Esophagus (tissue), 2 donors: ENCODE data around the gene ORAI1. TPM values are rescaled to one million over a fixed set of nuclear protein-coding genes. Genes with fewer than 3 reads are reported as not detected.
"Not testable (repeated sequence)": the region's sequence is repeated elsewhere in the genome, so short reads cannot be mapped to it uniquely, and the experiment has no call there.

Experiments
- H3K27ac ChIP-seq, 2 donors: one replicate each; pipeline ENCODE4 v1.5.1; 2013; ENCODE audit warnings: low read depth in 2 of 2, mild to moderate bottlenecking in 2 of 2, inconsistent platforms in 1 of 2, low read length in 1 of 2, moderate library complexity in 1 of 2
- H3K27me3 ChIP-seq, 2 donors: one replicate each; pipeline ENCODE4 v1.6.1; 2013; ENCODE audit warnings: low read length in 2 of 2, control low read depth in 1 of 2, mild to moderate bottlenecking in 1 of 2; ENCODE audit not compliant: insufficient read depth in 2 of 2, control insufficient read depth in 1 of 2
- H3K36me3 ChIP-seq, 2 donors: one replicate each; pipeline ENCODE4 v1.6.1; 2013; ENCODE audit warnings: low read length in 1 of 2; ENCODE audit not compliant: control insufficient read depth in 2 of 2, insufficient read depth in 2 of 2
- H3K4me1 ChIP-seq, 2 donors: one replicate each; pipeline ENCODE4 v1.6.1; 2013; ENCODE audit warnings: low read length in 1 of 2; ENCODE audit not compliant: control insufficient read depth in 2 of 2, insufficient read depth in 2 of 2
- H3K4me3 ChIP-seq, 2 donors: one replicate each; pipeline ENCODE4 v1.5.1; 2013; ENCODE audit warnings: low read length in 2 of 2, mild to moderate bottlenecking in 2 of 2, low read depth in 1 of 2, moderate library complexity in 1 of 2
- H3K9me3 ChIP-seq, 2 donors: one replicate each; pipeline ENCODE4 v1.6.1; 2013; ENCODE audit warnings: mild to moderate bottlenecking in 2 of 2, low read depth in 1 of 2, low read length in 1 of 2, moderate library complexity in 1 of 2; ENCODE audit not compliant: control insufficient read depth in 2 of 2, insufficient read depth in 1 of 2
- WGBS, 2 donors: extraction: QIAGEN DNeasy Blood & Tissue Kit; methylation state at CpG; one replicate each; pipeline ENCODE4 v1.1.7; 2013; 5-methylcytosine and 5-hydroxymethylcytosine counted together
- polyA plus RNA-seq, 2 donors: library from polyadenylated mRNA; stranded (reverse); fragments of 200-250 nt; gene quantifications; one replicate each; pipeline ENCODE4 v1.2.3, GENCODE V29; 2013
- donor health status: healthy with polysubstance abuse.
- donor health status: Bipolar disorder and iron deficiency.

The ORAI1 gene
- polyA plus RNA-seq, 2 donors: 2.4 to 9.5 TPM

DNA sequence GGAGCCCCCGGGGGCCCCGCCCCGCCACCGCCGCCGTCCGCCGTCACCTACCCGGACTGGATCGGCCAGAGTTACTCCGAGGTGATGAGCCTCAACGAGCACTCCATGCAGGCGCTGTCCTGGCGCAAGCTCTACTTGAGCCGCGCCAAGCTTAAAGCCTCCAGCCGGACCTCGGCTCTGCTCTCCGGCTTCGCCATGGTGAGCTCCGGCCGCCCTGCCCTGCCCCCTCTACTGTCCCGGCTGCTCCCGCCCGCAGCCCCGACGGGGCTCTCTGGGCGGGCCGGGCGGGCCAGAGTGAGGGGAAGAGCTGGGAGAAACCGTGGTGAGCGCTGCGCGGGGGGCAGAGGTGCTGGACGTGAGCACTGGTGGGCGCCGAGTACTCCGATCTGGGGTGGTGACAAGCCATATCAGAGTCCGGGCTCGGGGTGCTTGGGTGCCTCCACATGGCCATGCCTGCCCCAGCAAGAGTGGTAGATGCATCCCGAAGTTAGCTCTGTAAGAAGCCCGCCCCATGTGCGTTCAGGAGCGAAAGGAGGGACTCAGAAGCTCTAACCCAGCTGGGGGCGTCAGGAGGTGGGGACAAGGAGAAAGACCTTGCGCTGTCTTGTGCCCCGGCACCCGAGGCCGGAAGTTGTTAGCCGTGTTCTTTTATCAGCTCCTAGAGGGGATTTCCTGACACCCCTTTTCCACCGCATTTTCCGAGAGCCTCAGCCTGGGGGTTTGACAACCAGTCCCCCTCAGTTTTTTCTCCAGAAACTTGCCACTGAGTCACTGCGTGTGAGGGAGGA is 717 bp downstream of the ORAI1 start:
- Histone ChIP-seq H3K27me3 (no peaks in the 10 kb centered on the region), H3K9me3 (no peaks in the 10 kb centered on the region), H3K4me1 (peaks cover 5 to 16% of the 10 kb centered on the region in 2 donors), H3K4me3 (peak overlapping the region; percentile 73 to 75), H3K36me3 (no peaks in the 10 kb centered on the region), H3K27ac (peak overlapping the region; percentile 90 to 92)
- 0 to 1% methylated on average over 45 to 53 of the region's 53 CpGs for WGBS, 2 donors

- Histone ChIP-seq H3K36me3 (no peaks in the 10 kb centered on the region), H3K4me3 (peak overlapping the region; percentile 0 to 73), H3K27ac (peak overlapping the region; percentile 90 to 92), H3K4me1 (peaks cover 5 to 18% of the 10 kb centered on the region in 2 donors), H3K27me3 (no peaks in the 10 kb centered on the region), H3K9me3 (no peaks in the 10 kb centered on the region)
- WGBS, 2 donors: 32 to 33% methylated on average over 8 of the region's 8 CpGs
Observed at GRCh38 chr12:121628037-121628436, 1.7 kb downstream of the ORAI1 start.

- WGBS, 2 donors: 76 to 78% methylated on average over 5 of the region's 5 CpGs
- H3K27me3 ChIP-seq: no peaks in the 10 kb centered on the region
- no peaks in the 10 kb centered on the region for H3K36me3 ChIP-seq
- H3K9me3 ChIP-seq: no peaks in the 10 kb centered on the region
- H3K4me3 ChIP-seq: peak overlapping the region in 1 of 2 donors; percentile 73
- peak overlapping the region in 1 of 2 donors; percentile 27 for H3K27ac ChIP-seq
- peaks cover 5 to 20% of the 10 kb centered on the region in 2 donors for H3K4me1 ChIP-seq
Observed at GRCh38 chr12:121628536-121628935, 2.2 kb downstream of the ORAI1 start.

DNA sequence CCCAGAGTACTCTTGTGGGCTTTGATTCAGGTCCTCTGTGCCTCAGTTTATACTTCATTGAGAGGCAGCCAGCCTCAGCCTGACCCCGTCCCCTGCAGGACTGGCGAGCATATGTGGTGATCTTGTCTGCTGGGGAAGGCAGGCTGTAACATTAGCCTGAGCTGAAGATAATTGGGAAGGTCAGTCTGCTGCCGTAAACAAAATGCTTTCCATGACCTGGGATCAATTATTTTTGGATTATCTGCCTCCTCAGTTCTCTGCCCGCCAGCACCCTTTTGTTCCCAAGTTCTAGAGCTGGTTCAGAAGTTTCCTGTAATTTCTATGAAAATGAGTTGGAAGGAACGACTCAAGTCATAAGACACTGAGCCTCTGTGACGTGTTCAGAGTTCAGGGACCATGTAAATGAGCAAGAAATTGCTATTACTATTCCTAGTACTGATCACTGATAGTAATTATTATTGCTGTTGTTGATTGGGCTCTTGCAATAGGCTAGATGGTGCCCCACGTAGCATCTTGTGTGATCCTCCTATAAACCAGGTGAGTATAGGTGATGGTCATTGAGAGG is 4.5 kb downstream of the ORAI1 start:
- WGBS, 2 donors: 79 to 84% methylated on average over 7 of the region's 7 CpGs
- no peak overlapping the region for H3K27ac ChIP-seq

DNA sequence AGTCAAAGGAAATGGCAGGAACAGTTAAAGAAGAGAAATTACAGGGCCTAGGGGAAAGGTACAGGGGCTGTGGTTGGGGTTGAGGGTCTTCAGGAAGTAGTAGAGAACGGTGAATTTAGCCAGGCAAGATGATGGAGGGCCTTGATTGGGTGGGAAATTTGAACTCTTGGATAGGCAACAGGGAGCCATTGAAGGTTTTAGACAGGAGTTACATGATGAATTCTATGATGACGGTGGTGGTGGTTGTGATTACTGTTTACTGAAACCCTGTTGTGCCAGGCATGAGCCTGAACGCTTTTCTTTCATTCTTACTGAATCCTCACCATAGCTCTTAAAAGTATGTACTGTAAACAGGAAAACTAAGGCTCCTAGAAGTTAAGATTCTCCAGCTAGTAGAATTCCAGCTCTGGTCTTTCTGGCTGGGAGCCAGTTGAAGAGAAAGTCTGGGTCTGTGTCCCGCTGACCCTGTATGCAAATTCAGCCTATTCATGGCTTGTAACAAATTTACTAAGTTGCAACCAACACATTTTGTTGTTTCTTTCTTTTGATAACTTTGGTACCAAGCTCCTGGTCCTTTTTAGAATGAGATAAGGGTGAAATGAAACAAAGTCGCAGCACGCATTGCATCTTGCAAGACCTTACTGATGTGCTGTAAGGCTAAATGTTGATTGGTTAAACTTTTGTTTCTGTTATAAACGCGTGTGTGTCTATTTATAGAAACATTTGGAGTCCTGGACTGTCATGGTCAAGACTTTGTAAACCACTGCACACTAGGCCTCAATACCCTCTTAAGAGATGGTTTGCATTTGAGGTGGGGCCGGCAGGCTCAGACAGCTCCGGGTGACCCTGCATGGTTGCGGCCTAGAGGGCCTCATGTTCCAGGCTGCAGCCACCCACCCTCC is 6.0 kb downstream of the ORAI1 start:
- 65 to 66% methylated on average over 11 of the region's 11 CpGs for WGBS, 2 donors
- Histone ChIP-seq H3K36me3 (no peaks in the 10 kb centered on the region), H3K27me3 (no peaks in the 10 kb centered on the region), H3K4me3 (no peak overlapping the region), H3K4me1 (peaks cover 5 to 16% of the 10 kb centered on the region in 2 donors), H3K27ac (no peak overlapping the region), H3K9me3 (no peaks in the 10 kb centered on the region)

More for the DNA sequence above, 4.5 kb downstream of the ORAI1 start:
- Histone ChIP-seq H3K36me3 (no peaks in the 10 kb centered on the region), H3K9me3 (no peaks in the 10 kb centered on the region), H3K4me3 (no peak overlapping the region), H3K4me1 (peaks cover 5 to 19% of the 10 kb centered on the region in 2 donors), H3K27me3 (no peaks in the 10 kb centered on the region)

GRCh38 chr12:121633833-121634196 is 7.5 kb downstream of the ORAI1 start:
- not testable (repeated sequence) for H3K36me3 ChIP-seq, H3K9me3 ChIP-seq, H3K27me3 ChIP-seq, H3K4me3 ChIP-seq, H3K27ac ChIP-seq
- WGBS, 2 donors: 87 to 91% methylated on average over 4 to 5 of the region's 11 CpGs
- peaks cover 5 to 12% of the 10 kb centered on the region in 2 donors for H3K4me1 ChIP-seq

- Histone ChIP-seq H3K36me3 (no peaks in the 10 kb centered on the region), H3K4me1 (peaks cover 0 to 7% of the 10 kb centered on the region in 2 donors), H3K9me3 (no peaks in the 10 kb centered on the region), H3K4me3 (no peak overlapping the region), H3K27ac (no peak overlapping the region), H3K27me3 (no peaks in the 10 kb centered on the region)
- WGBS, 2 donors: 79% methylated on average over 13 of the region's 13 CpGs
Observed at GRCh38 chr12:121634836-121635235, 8.5 kb downstream of the ORAI1 start.

DNA sequence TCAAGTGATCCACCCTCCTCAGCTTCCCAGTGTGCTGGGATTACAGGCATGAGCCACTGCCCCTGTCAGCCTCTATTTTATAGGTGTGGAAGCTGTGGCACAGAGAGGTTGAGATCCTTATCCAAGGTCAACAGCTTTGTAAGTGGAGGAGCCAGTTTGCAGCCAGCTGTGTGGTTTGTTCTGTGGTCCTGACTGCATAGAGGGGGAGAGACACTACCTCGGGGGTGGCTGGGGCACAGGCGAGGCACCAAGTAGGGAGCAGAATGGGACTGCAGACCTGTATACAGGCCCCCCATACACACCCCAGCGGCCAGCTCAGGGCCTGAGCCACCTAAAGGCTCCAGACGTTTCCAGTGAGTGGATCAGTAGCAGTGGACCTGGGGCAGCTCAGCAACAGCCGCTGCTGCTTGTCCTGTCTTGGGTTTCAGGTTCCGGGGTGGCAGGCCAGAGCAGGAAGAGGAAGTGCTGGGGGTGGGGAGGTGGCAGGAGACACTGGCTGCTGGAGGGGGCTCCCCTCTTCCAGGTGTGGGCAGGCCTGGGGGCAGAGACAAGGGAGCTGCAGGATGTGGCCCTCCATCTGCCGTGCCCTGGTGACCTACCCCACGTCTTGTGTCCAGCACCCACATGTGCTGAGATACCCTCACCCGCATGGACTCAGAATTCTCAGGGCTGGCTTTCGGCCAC is 11.0 kb downstream of the ORAI1 start:
- H3K4me1 ChIP-seq: peaks cover 0 to 6% of the 10 kb centered on the region in 2 donors
- H3K36me3 ChIP-seq: peaks cover 4 to 8% of the 10 kb centered on the region in 2 donors
- no peaks in the 10 kb centered on the region for H3K27me3 ChIP-seq
- no peaks in the 10 kb centered on the region for H3K9me3 ChIP-seq
- H3K27ac ChIP-seq: peak overlapping the region in 1 of 2 donors; percentile 48
- WGBS, 2 donors: 62 to 63% methylated on average over 10 of the region's 10 CpGs
- H3K4me3 ChIP-seq: no peak overlapping the region
